Ovary (tissue), 3 donors: ENCODE results near the gene GPR4.

Experiments
- CTCF ChIP-seq, 3 donors: fragments of 450-650 bp in 2 of 3; fragments of 200-600 bp in 1 of 3; IDR thresholded peaks; one replicate each; pipeline versions ENCODE4 v1.5.1 to v1.8.0; 2016 to 2022; ENCODE audit warnings: antibody characterized with exemption in 3 of 3, mild to moderate bottlenecking in 1 of 3
- POLR2A ChIP-seq: fragments of 450-650 bp; IDR thresholded peaks from one replicate; pipeline ENCODE4 v1.6.1; 2017; ENCODE audit warnings: antibody characterized with exemption, mild to moderate bottlenecking, moderate library complexity
- donor health status: DM: no; HTN: no; CAD: no.

DNA sequence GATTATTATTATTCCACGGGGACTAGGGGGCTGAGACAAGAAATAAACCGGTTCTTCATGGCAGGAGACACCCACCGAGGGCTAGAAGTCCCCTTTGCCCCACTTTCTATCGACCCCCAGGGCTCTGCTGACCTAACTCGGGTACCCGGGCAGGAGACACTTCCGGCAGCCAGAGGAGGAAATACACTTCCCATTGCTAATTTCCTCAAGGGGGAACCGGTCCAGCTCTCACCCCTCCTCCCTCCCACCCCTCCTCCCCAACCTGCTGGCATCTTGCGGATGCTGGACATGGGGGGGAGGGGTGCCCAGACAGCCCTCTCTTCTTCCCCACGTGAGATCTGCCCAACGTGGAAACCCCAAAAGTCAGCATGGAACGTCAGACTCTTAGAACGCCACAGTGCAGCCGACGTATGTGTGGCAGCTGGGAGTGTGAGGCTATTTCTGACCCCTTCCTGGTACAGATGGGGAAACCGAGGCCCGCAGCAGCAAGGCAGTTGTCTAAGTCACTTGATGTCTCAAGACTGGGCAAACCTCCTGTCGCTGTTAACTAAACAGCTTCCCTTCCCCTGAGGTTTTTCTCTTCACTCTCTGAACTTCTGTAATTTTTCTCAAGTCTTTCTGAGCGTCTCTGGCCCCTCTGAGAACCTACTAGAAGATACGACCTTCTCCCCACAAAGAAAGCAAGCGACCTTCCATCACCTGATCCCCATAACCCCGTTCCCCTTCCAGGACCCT lies 3.6 kb downstream of the GPR4 start:
- TF ChIP-seq CTCF (IDR thresholded peaks at IDR 0.05) (no peak), POLR2A (no peak)
